Heart left ventricle (tissue), 16 donors: ENCODE results near the gene BLOC1S6. TPM values are rescaled to one million over a fixed set of nuclear protein-coding genes. Genes with fewer than 3 reads are reported as not detected.

Experiments used
- ATAC-seq, 4 donors: fragments of 200-7000 bp; cut with Tn5 transposase; one replicate each; pipeline ENCODE4 v1.9.1; 2020 to 2022; ENCODE audit warnings: moderate library complexity in 4 of 4, mild to moderate bottlenecking in 3 of 4, moderate number of reproducible peaks in 1 of 4
- DNase-seq, 5 donors: peaks; one replicate each; pipeline ENCODE4 v3.0.0-alpha.2; 2020
- H3K27ac ChIP-seq, 12 donors: fragments of 200-600 bp; sonication (generic) in 4 of 12; one replicate each; pipeline versions ENCODE4 v1.5.0 to v1.8.0; 2016 to 2022; ENCODE audit warnings: mild to moderate bottlenecking in 2 of 12
- H3K27me3 ChIP-seq, 9 donors: fragments of 200-600 bp; sonication (generic) in 2 of 9; one replicate each; pipeline versions ENCODE4 v1.5.1 to v1.8.0; 2016 to 2022; ENCODE audit warnings: mild to moderate bottlenecking in 3 of 9
- H3K36me3 ChIP-seq, 9 donors: fragments of 200-600 bp; sonication (generic) in 2 of 9; one replicate each; pipeline versions ENCODE4 v1.5.0 to v1.8.0; 2018 to 2022; ENCODE audit warnings: mild to moderate bottlenecking in 2 of 9
- H3K4me1 ChIP-seq, 12 donors: fragments of 200-600 bp; sonication (generic) in 4 of 12; one replicate each; pipeline versions ENCODE4 v1.5.0 to v1.8.0; 2016 to 2022; ENCODE audit warnings: mild to moderate bottlenecking in 3 of 12
- H3K4me3 ChIP-seq, 12 donors: fragments of 200-600 bp; sonication (generic) in 4 of 12; one replicate each; pipeline versions ENCODE4 v1.5.0 to v1.8.0; 2017 to 2022; ENCODE audit warnings: mild to moderate bottlenecking in 9 of 12, moderate library complexity in 4 of 12
- H3K9me3 ChIP-seq, 12 donors: fragments of 200-600 bp; sonication (generic) in 4 of 12; one replicate each; pipeline versions ENCODE4 v1.5.0 to v1.8.0; 2016 to 2022; ENCODE audit warnings: mild to moderate bottlenecking in 1 of 12
- POLR2A ChIP-seq, 2 donors: fragments of 450-650 bp; IDR thresholded peaks; one replicate each; pipeline ENCODE4 v1.6.1; 2017; ENCODE audit warnings: antibody characterized with exemption in 2 of 2, mild to moderate bottlenecking in 2 of 2, moderate library complexity in 2 of 2
- WGBS, 4 donors: extraction: QIAGEN DNeasy Blood & Tissue Kit in 2 of 4; methylation state at CpG; one replicate each; pipeline versions ENCODE4 v1.1.5 to v1.1.7; 2013 to 2018; 5-methylcytosine and 5-hydroxymethylcytosine counted together
- intact Hi-C, 10 donors: fragments of 100-400 bp; cut with DNase I; formaldehyde crosslinking; loops; one replicate each; pipeline versions ENCODE4 v1.11.1 to v1.14.2; 2022
- long read RNA-seq, 3 donors: library from polyadenylated mRNA; unstranded; transcript quantifications; one replicate each; pipeline ENCODE4 v2.0.0, GENCODE V29; 2020 to 2021
- polyA plus RNA-seq, 2 donors: library from polyadenylated mRNA; stranded (reverse); fragments of 200-250 nt; gene quantifications; one replicate each; pipeline ENCODE4 v1.2.3, GENCODE V29; 2013
- total RNA-seq, 9 donors: library from RNA; depleted of rRNA in 2 of 9; stranded (reverse); fragments of >200 nt in 2 of 9; fragmentation: NEBNext Ultra II Directional in 3 of 9; extraction: Animal tissue kit (Norgen Biotek cat#: 25700) in 3 of 9; gene quantifications; one replicate each; pipeline versions ENCODE4 v1.1.0 to v1.2.4, GENCODE V29; 2016 to 2023
- TF ChIP-seq, protein P1 (sequence below), 12 donors: fragments of 200-600 bp; sonication (generic) in 4 of 12; IDR thresholded peaks; one replicate each; pipeline versions ENCODE4 v1.5.0 to v1.8.0; 2018 to 2022; ENCODE audit warnings: antibody characterized with exemption in 12 of 12, mild to moderate bottlenecking in 5 of 12
- donor health status: ischemic (EF 13 %, LVEDD 7.1; RV severe dilation, severe dysfunction).
- donor health status: healthy with polysubstance abuse.
- donor health status: DM: no; HTN: yes; CAD: no.
- donor health status: DM: no; HTN: no; CAD: no.
- donor health status: ischemic (EF 25% LVEDD 6.9; RV normal size, moderate dysfunction).
- donor health status: ischemic (EF 25% LVEDD 5.7; RV mildly dilated, moderate dysfunction).
- donor health status: healthy.
- donor health status: DM: yes; HTN: yes; CAD: no.
- donor health status: ischemic (EF 35%, LVEDD 5.7; RV mildly dilated, moderate dysfunction).
- donor health status: nonischemic (EF 11% LVEDD 7.7; RV severe dilation, severe dysfunction).
- donor health status: DM: yes; HTN: yes; CAD: no.
- donor health status: PGD.
- donor health status: ischemic (EF 29% LVEDD 5.4; RV normal size, mild dysfunction).
- donor health status: nonischemic (EF 23%, LVEDD 6.1; RV moderate dilation, normal function).

BLOC1S6 gene
- 10 to 100 TPM; 21.4 to 38.9 (median 27.0) TPM for total RNA-seq
- 10 to 100 TPM in 1 of 2 donors, 1 to 10 TPM in 1; 9.4 to 26.6 TPM for polyA plus RNA-seq
- long read RNA-seq, donor 1, full-length matches to known transcripts, result 27 of 29 reads
- long read RNA-seq, donor 1, partial matches to known transcripts, result 0 of 29 reads
- long read RNA-seq, donor 1, other reads (novel, unspliced or antisense), result 2 of 29 reads
- long read RNA-seq, donor 2, full-length matches to known transcripts, result 81 of 86 reads
- long read RNA-seq, donor 2, partial matches to known transcripts, result 2 of 86 reads
- long read RNA-seq, donor 2, other reads (novel, unspliced or antisense), result 3 of 86 reads
- long read RNA-seq, donor 3, full-length matches to known transcripts, result 17 of 19 reads
- long read RNA-seq, donor 3, partial matches to known transcripts, result 1 of 19 reads
- long read RNA-seq, donor 3, other reads (novel, unspliced or antisense), result 1 of 19 reads

DNA sequence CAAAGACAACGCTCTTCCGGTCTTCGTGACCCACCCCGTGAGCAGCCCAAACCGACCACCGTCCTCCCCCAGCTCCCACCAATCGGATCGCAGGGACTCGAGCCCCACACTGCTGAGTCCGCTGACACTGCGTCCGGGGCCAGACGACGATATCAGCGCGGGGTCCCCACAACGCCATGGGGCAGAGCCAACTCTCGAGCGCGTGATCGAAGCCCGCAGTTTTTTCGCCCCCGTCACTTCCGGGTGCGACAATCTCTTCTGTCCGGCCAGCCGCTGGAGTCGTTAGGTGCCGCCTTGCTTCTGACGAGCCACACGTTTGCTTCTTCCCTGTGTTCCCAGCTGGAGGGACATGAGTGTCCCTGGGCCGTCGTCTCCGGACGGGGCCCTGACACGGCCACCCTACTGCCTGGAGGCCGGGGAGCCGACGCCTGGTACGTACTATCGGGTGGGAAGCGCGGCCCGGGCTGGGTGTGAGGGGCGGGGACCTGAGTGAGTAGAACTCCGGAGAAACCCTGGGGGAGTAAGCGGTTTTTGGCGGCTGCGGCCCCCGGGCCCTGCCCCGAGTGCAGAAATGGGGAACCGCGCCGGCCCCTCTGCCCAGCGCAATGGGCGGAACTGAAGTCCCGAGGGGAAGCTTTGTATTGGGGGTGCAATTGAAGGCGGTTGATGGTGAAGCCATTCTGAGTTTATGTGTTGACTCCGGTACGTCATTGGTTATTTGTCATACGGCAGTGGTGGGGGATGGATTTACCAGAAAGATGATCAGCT lies at the start of gene BLOC1S6:
BLOC1S6 (plus strand) TSS at position 285 of the 768 bp plus-strand sequence; CDS start at position 350, 65 bp downstream.
- Histone ChIP-seq H3K4me1 (peaks cover 6 to 55% (median 32%) of the 10 kb centered on the region in 12 donors), H3K4me3 (peak within 1 kb of the TSS; percentile 72 to 98 (median 92)), H3K27ac (peak within 1 kb of the TSS; percentile 94 to 99 (median 98)), H3K27me3 (no peaks in the 10 kb centered on the region), H3K36me3 (peaks cover 0 to 7% (median 2%) of the 10 kb centered on the region in 9 donors), H3K9me3 (no peaks in the 10 kb centered on the region)
- DNase-seq, result peak; percentile 89 to 93 (median 92)
- intact Hi-C loops, result loop anchor here (1.0 to 5.0 kb wide), 9 partner anchors 50 to 390 kb away; partner anchors contain the start of genes SLC30A4 (in 9 of the 10) and SQOR (in 2 of the 10)
- TF ChIP-seq POLR2A (IDR thresholded peaks at IDR 0.05), result peak in 1 of 2 donors; percentile 63
- TF ChIP-seq, protein P1, sequence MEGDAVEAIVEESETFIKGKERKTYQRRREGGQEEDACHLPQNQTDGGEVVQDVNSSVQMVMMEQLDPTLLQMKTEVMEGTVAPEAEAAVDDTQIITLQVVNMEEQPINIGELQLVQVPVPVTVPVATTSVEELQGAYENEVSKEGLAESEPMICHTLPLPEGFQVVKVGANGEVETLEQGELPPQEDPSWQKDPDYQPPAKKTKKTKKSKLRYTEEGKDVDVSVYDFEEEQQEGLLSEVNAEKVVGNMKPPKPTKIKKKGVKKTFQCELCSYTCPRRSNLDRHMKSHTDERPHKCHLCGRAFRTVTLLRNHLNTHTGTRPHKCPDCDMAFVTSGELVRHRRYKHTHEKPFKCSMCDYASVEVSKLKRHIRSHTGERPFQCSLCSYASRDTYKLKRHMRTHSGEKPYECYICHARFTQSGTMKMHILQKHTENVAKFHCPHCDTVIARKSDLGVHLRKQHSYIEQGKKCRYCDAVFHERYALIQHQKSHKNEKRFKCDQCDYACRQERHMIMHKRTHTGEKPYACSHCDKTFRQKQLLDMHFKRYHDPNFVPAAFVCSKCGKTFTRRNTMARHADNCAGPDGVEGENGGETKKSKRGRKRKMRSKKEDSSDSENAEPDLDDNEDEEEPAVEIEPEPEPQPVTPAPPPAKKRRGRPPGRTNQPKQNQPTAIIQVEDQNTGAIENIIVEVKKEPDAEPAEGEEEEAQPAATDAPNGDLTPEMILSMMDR (IDR thresholded peaks at IDR 0.05), result no peak
- 0 to 1% (median 1%) methylated on average over 56 to 62 of the region's 62 CpGs for WGBS, 4 donors
- peak; percentile 92 to 95 (median 94) for ATAC-seq

DNA sequence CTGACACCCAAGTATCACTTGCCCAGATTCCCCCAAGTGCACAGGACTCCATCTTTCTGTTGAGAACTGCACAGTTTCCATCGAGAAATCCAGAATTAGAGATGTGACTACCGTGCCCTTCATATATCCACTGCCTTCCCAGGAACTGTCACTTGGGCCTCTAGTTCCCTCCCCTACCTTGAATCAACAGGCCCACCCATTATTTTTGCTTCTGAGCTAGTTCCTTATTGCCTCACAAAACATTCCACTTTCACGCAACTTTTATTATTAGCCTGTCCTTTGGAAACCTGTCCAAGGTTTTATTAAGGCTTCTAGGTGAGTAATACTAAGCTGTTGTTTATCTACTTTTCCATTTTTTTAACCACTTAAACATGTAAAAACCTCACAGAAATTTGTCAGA lies 47.5 kb upstream of the BLOC1S6 start:
- H3K27me3 ChIP-seq, result peaks cover 0 to 2% (median 0%) of the 10 kb centered on the region in 9 donors
- no peaks in the 10 kb centered on the region for H3K9me3 ChIP-seq
- no peaks in the 10 kb centered on the region for H3K4me1 ChIP-seq
- H3K4me3 ChIP-seq, result no peak overlapping the region
- no peak for ATAC-seq
- intact Hi-C loops, result no loop called here
- no peaks in the 10 kb centered on the region for H3K36me3 ChIP-seq
- TF ChIP-seq, protein P1 (IDR thresholded peaks at IDR 0.05), result no peak
- no peak for TF ChIP-seq POLR2A (IDR thresholded peaks at IDR 0.05)
- WGBS, 4 donors, result 91 to 94% (median 92%) methylated on average over 3 of the region's 3 CpGs
- no peak overlapping the region for H3K27ac ChIP-seq
- no peak for DNase-seq

GRCh38 chr15:45540531-45540930 lies 46.6 kb upstream of the BLOC1S6 start:
- Histone ChIP-seq H3K27ac (no peak overlapping the region), H3K9me3 (no peaks in the 10 kb centered on the region), H3K4me1 (no peaks in the 10 kb centered on the region), H3K27me3 (peaks cover 0 to 1% (median 0%) of the 10 kb centered on the region in 9 donors), H3K36me3 (no peaks in the 10 kb centered on the region), H3K4me3 (no peak overlapping the region)
- no peak for TF ChIP-seq POLR2A (IDR thresholded peaks at IDR 0.05)
- TF ChIP-seq, protein P1 (IDR thresholded peaks at IDR 0.05), result no peak
- DNase-seq, result no peak
- 84 to 96% (median 95%) methylated on average over 1 of the region's 1 CpG for WGBS, 4 donors
- no peak for ATAC-seq
- intact Hi-C loops, result no loop called here

GRCh38 chr15:45543051-45543450 lies 44.1 kb upstream of the BLOC1S6 start:
- intact Hi-C loops, result no loop called here
- 80 to 92% (median 87%) methylated on average over 3 of the region's 3 CpGs for WGBS, 4 donors
- no peak for DNase-seq

More at GRCh38 chr15:45543051-45543450, 44.1 kb upstream of the BLOC1S6 start:
- H3K4me1 ChIP-seq, result no peaks in the 10 kb centered on the region
- no peak overlapping the region for H3K27ac ChIP-seq
- no peaks in the 10 kb centered on the region for H3K9me3 ChIP-seq
- TF ChIP-seq, protein P1 (IDR thresholded peaks at IDR 0.05), result no peak
- TF ChIP-seq POLR2A (IDR thresholded peaks at IDR 0.05), result no peak
- no peaks in the 10 kb centered on the region for H3K36me3 ChIP-seq
- ATAC-seq, result no peak
- no peak overlapping the region for H3K4me3 ChIP-seq
- H3K27me3 ChIP-seq, result no peaks in the 10 kb centered on the region
